Islet precursor cell (in vitro differentiated cells): ENCODE data around the gene ADARB1.

Experiments
- DNase-seq: peaks from one replicate; pipeline ENCODE4 v3.0.0-alpha.2; 2018

Gene ADARB1

DNA sequence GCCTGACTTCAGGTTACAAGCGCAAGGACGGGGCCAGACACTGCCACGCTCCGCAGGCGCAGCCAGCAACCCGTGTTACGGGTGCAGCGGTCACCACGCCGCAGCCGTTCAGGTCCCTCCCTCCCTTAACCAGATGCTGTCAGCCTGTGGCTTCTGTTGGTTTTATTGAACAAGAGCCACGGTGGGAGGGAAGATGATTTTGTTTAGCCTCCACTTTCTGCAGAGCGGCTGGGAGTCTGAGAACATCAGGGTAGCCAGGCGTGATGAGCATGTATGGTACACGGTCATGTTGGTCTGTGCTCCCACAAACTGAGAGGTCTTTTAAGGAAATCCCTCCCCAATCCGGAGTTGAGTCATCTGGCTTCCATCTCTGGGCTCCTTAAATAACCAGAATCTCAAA lies 18.5 kb upstream of the ADARB1 start:
- DNase-seq, result no peak

GRCh38 chr21:45056296-45056904 lies 18.0 kb upstream of the ADARB1 start:
- DNase-seq, result no peak

GRCh38 chr21:45056917-45057560 lies 17.3 kb upstream of the ADARB1 start:
- DNase-seq, result no peak

DNA sequence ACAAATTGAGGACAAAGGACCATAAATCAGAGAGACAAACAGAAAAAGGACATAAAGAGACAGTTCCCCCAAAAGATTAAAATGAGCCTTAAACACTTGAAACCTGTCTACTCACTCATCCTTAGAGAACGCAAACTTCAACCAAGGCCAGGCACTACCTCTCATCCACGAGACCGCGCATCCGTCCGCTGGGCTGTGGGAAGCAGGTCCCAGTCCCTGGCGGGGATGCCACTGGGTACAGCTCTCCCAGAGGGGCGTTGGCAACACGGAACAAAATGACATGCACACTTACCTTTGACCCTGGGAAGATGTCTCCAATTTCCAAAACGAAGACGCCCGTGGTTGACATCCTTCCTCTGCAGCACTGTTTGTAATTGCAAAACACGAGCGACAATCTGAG lies 16.5 kb upstream of the ADARB1 start:
- DNase-seq, result no peak

DNA sequence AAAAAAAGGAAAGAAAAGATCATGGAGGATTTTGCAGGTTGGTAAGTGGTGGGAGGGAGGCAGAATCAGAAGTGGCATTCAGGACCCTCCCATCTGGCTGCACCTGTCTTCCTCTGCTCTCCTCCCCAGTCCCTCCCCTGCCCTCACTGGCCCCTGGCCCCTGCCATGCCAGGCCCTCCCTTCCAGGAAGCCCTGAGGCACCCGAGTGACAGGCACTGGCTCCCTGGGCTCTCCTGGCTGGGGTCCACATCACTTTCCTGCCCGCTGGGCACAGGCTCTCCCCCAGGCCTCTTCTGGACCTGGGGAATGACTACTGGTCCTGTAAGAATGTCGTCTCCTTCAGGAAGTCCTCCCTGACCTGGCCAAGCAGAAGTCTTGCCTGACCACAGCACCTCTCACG lies 15.3 kb upstream of the ADARB1 start:
- no peak for DNase-seq

DNA sequence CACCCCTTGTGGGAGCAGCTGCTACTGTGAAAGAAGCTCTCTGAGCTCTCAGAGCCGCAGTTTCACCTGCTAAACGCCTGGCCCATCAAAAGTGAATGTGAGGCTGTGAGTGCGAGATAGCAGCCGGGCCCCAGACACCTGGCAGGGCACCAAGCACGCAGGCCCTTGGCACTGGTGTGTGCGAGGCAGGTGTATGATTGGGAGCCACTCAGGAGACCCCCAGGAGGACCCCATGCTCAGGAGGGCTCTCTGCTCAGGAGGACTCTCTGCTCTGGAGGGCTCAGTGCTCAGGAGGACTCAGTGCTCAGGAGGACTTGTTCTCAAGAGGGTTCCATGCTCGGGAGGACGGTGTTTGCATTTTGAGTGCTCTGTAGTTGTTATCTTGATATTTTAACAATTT lies 14.3 kb upstream of the ADARB1 start:
- no peak for DNase-seq

- DNase-seq, result no peak
Observed at GRCh38 chr21:45060675-45061311, 13.6 kb upstream of the ADARB1 start.

GRCh38 chr21:45064091-45064490 lies 10.3 kb upstream of the ADARB1 start:
- no peak for DNase-seq

DNA sequence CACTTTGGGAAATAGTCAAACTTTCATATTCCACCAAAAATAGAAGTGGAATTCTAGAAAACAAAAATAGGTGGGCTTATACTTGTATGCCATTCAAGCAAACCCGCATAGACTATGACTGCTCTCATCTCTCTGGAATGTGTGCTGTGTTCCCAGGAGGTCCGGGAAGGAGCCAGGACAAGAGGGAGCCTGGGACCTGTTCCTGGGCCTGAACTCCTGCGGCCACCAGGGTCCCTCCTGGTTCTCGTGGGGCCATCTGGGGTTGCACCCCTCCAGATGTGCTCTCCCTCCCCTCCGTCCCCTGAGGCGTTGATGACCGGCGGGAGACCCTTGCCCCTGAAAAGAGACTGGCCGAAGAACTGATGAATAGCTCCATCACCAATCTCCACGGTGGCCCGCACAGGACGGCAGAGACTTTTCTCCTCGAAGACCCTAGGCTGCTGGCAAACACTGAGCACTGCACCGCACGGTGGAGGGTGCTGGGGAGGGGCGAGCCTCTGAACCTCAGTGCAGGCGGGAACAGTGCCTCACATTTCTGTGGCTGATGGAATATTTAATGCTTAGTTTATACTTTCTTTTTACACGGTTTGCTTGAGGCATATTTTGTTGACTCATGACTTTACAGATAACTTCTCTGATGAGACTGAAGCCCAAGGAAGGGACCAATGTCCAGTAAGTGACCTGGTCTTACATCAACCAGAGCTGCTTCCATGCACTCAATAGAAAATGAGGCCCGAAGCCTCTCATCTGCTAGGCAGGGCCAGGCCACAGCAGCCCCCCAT lies 9.6 kb upstream of the ADARB1 start:
- peak; percentile 65 for DNase-seq

DNA sequence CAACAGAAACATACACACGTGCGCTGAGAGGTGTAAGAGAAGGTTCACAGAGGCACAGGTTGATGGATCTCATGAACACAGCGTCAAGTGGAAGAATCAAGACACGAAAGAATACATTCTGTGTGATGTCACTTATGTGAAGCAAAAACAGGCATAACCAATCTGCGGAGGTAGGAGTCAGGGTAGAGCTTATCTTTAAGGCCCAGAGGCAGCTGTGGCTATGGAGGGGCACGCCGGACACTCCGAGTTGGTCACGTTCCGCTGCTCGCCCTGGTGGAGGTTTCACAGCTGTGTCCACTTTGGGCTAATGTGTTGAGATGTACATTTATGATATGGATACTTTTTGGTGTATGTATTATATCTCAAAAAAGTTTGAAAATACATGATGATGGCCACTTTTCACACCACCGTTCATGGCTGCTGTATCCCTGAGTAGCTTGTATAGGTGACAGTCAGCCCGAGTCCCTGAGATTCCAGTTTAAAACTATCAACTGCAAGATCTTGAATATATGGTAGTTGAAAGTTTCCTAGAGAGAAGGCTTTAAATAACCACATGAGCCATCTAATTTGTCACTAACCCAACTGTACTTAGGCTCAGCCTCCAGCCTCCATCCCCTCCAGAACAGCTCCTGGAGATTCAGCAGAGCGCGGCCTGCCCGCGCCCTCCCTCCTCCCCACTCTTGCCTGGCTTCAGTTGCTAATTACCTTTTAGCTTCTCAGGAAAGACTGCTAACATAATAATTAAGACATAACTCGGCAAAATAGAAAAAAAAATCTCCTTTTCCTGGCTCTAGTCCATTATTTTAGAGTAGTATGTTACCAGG lies 6.7 kb upstream of the ADARB1 start:
- no peak for DNase-seq

GRCh38 chr21:45069085-45069484 lies 5.3 kb upstream of the ADARB1 start:
- no peak for DNase-seq

DNA sequence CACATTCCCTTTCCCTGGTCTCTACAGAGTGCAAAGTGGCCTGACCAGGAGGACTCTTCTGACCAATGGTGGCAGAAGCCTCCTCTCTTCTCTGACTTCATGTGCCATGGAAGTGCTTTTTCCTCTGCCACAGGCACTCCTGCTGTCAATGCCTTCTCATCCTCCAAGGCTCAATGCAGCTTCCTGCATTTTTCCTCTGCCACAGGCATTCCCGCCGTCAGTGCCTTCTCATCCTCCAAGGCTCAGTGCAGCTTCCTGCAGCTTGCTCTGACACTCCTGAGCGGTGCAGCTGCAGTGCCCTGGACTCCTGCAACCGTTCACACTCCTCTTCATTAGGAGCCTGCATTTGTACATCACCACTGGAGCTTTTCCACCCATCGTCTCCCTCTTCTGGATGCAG lies 4.7 kb upstream of the ADARB1 start:
- no peak for DNase-seq

DNA sequence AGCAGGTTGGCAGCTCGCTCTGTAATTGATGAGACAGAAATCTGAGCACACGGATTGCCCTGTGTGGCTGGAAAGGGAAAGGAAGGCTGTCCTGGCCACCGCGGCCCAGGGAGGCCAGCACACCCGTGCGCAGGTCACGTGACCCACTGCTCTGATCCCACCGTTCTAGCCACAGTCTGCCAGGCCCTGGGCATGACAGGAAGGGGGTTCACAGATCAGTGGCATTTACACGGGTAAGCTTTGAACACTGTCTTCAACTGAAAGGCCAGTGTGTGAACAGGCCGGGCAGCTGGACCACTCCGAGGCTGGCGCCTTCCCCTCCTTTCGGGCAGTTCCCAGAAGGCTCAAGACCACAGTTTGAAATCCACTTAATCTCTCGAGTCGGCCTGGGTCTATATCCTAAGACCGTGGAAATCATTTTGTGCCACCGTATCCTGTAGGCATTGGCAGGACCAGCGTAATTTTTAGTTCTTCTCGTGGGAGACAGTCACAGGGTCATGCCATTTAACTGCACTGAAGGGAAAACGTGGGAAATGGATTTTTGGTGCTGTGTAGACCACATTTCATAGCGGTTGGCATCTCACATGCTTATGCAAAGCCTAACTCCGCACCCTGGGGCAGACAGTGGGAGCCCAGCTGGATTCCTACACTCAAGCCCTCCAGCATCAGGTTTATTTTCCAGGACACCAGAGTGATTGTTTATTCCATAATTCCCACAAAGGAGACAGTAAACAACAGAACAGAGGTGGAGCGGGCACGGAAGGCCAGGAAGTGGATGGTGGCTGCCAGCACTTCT lies 3.1 kb upstream of the ADARB1 start:
- no peak for DNase-seq

DNA sequence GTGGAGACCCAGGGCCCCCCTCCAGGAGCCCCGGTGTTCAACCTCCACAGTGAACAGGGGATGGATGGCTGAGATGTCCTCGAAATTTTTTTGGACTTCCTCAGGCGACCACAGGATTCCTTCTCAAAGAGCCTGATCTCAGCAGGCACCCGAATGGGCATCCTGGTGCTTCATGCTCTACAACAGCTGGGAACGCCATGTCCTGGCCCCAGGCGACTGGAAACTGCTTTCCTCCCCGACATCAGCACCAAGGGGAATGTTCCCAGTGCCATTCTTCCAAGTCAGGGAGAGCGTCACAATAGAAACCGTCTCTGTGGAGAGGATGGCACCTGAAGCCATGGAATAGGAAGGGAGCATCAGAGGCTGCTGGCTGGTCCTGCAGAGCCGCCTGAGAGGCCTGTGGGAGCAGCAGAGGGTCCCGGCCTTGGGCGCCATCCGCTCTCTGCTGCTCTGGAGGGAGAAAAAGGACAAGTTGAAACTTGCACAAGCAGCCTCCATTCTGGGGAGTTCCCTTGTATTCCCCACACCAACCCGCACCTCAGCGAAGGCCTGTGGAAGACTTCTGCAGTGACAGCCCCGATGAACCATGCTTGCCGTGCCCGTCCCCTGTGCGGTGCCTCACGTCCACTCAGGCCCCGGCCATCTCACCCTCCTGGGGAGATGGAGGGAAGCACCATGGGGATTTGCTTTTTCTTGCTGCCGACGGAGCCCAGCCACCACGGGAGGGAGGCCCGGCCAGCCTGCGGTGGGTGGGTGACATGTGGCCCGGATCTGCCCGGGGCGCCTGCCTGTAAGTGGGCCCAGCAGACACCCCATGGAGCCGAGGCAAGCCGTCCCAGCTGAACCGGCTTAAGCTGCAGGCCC lies 2.3 kb upstream of the ADARB1 start:
- peak; percentile 42 for DNase-seq

- DNase-seq, result peak; percentile 47
Observed at GRCh38 chr21:45072738-45073300, 1.6 kb upstream of the ADARB1 start.

GRCh38 chr21:45073301-45074047 lies 906 bp upstream of the ADARB1 start:
- peak; percentile 83 for DNase-seq

- DNase-seq, result peak; percentile 80
Observed at GRCh38 chr21:45074818-45075595, 627 bp downstream of the ADARB1 start.

DNA sequence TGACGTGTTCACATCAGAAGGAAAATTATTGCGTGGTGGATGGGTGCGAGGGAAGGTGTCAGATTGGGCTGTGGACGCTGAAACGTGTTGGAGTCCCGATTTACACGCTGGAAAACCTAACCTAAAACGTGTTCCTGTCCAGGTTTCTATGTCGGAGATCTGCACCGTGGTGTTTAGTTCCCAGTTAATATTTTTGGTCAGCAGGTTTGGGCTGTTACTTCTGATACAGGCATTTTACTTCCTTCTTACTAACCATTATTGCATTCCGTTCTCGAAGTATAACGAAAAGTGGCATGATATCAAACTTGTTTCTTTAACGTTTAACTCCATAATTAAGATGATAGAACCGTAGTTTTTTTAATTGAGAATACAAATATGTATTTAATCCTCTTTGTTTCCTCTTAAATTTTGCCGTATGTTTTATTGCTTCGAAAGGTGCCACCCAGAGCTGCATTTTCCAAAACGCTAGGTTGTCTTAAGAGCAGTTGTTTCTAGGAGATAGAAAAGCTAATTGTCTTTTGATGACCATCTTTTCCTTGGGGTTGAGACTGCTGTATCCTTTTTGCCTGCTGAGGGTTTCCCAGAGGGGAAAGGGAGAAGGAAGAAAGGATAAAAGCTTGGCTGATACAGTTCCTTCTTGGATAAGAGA lies 1.3 kb downstream of the ADARB1 start:
- no peak for DNase-seq
